Measurements from ENCODE around the gene NFIA.

The NFIA gene

DNA sequence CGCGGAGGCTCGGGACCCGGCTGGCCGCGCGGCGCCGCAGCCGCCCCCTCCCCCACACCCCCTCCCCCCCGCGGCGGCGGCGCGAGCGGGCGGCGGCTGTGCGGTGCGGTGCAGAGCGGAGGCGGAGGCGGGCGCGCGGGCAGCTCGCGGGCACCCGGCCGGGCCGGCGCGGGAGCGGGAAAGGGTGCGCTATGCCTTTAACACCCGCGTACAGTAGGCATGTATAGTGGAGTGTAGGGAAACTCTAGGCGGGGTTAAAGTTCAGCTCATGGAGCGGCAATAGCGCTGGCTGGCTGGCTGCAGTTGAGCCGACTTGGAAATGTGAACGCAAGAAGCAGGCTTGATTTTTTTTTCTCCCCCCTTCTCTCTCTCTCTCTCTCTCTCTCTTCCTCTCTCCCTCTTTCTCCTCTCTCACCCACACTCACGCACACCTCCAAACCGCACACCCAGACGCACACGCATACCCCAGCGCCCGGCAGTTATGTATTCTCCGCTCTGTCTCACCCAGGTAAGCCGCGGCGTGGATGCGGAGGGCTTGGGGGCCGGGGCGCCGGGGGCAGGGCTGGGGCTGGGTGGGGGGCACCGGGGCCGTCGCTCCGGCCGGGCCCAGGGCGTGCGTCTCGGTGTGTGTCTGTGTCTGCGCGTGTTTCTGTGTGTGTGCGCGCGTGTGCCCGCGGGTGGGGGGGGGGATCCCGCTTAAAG lies at the start of gene NFIA:
NFIA (plus strand) TSS at position 251 of the 702 bp plus-strand sequence.
- peak; percentile 73 for DNase-seq (ENCODE audit: low spot score)

DNA sequence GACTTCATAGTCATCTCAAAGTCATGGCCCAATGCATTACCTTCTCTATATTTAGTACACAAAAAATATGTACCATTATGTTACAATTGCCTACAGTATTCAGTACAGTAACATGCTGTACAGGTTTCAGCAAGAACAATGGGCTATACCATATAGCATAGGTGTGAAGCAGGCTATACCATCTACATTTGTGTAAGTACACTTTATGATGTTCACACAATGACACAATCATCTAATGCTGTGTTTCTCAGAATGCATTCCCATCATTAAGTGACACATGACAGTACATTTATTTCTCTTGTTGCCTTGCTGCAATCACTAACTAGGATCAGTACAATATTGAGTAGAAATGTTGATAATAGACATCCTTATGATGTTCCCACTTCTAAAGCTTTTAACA lies 46.5 kb upstream of the NFIA start:
- DNase-seq (ENCODE audit: low spot score), result no peak

DNA sequence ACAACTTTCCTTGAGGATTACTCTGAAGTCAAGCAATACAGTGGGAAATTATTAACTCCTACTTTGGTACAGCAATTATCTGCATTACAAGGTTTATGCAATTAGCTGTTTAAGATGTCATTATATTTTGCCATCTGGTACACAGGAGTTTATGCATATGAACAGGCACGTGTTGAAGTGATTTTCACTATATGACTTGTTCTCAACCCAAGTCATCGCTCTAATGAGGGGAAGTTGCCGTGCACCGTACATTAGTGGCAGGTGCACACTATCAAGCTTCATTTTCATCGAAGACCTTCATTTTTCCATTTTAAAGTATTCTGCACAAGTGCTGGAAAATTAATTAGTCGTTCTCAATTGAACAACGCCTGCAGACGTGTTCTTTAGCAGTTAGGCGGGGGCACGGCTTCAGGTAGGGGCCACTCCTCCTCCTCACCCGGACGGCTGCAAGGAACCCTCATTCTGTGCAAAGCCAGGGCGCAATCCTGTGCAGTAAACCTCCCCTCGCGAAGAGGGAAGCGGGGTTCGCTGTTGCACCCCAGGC lies 39.8 kb upstream of the NFIA start:
- DNase-seq (ENCODE audit: low spot score), result no peak

DNA sequence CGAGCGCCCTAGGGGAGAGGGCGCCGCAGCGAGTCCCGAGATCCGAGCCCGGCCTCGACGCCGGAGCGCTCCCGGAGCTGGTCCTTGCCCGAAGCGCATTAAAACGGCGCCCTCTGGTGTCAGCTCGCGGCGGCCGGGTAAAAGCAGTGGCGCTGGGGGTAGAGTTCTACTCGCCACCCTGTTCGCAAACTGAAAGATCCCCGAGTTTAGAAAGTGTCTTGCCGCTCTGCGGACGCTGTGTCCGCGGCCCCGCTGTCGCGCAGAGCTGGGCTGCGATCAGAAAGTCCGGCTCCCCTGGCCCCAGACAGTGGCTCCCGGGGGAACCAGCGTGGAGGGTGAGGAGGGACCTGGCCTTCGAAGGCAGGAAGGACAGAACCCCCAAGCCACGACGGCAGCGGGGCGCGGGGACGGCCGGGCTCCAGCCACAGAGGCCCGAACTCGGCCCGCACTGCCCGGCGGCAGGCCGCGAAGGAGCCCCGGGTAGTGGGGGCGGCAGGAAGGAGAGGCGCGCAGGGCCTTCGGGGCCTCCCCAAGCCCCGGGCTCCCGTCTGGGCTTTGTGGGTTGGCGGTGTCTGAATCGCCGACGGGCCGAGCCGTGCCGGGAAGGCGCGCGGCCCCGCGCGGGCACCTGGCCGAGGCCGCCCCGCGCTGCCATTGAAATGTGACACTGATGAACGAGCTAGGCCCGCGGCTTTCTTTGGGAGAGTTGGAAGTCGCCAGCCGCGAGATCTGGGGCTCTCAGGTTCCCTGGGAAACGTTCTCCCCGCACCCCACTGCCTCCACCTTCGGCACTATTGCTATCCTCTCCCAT lies 39.1 kb upstream of the NFIA start:
- DNase-seq (ENCODE audit: low spot score), result peak; percentile 85

DNA sequence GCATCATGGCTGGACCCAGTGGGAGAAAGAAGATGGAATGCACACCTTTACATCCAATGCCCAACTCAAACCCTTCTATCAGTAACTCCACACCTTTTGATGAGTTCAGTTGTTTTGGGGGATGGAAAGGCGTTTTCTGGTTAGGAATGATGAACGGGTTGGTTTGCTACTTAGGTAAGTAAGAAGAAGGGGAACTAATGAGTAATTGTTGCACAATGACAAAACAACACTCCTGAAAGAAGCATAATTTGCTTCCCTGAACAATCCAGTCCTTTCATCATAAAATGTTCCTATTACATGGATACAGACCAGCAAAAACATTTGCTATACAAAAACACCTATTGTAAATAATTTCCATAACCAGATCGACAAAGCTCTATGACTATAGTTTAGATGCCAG lies 35.9 kb upstream of the NFIA start:
- DNase-seq (ENCODE audit: low spot score), result no peak

DNA sequence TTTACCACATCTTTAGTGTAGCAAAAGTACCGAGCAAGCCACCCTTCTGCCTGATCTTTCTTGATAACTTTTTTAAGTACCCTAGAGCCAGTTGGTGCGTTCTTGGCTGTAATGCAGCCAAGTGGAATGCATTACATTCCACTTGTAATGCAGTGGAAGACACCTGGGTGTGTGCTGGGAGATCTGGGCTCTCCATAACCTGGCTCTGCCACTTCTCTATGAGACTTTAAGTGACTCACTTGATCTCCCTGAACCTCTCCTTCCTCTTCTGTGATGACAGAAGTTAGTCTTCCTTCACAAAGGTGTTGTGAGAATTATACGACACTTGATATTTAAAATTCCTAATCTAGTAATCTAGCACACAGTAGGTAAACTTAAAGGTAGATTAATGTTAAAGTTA lies 35.3 kb upstream of the NFIA start:
- DNase-seq (ENCODE audit: low spot score), result no peak

DNA sequence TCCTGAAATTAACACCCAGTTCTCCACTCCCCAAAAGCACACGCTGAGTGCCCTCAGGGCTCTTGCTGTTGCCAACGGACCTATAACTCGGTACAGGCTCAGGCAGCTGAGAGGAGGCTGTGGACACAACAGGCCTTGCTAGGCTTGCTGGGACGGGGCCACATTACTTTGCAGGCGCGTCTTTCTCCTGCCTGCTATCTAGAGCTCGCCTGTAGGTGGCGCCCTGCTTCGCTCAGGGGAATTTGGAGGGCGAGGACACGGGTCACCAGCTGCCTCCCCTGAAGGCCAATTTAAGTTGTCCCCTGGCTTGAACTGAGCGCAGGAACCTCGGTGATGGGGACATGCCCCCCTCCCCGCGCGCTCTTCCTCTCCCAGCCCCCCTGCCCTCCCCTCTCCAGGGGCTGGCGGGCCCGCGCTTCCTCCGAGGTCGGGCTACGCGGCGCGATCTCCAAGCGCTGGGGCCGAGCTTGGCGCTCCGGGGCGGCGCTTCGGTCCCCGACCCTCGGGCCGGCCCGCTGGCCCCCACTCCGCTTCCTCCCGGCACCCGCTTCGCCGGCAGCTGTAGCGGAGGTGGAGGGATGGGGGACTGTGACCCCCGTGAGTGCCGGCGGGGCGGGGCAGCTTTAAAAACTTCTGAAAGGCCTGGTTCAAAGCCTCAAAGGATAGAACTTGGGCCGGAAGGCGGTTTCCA lies 32.4 kb upstream of the NFIA start:
- peak; percentile 96 for DNase-seq (ENCODE audit: low spot score)

DNA sequence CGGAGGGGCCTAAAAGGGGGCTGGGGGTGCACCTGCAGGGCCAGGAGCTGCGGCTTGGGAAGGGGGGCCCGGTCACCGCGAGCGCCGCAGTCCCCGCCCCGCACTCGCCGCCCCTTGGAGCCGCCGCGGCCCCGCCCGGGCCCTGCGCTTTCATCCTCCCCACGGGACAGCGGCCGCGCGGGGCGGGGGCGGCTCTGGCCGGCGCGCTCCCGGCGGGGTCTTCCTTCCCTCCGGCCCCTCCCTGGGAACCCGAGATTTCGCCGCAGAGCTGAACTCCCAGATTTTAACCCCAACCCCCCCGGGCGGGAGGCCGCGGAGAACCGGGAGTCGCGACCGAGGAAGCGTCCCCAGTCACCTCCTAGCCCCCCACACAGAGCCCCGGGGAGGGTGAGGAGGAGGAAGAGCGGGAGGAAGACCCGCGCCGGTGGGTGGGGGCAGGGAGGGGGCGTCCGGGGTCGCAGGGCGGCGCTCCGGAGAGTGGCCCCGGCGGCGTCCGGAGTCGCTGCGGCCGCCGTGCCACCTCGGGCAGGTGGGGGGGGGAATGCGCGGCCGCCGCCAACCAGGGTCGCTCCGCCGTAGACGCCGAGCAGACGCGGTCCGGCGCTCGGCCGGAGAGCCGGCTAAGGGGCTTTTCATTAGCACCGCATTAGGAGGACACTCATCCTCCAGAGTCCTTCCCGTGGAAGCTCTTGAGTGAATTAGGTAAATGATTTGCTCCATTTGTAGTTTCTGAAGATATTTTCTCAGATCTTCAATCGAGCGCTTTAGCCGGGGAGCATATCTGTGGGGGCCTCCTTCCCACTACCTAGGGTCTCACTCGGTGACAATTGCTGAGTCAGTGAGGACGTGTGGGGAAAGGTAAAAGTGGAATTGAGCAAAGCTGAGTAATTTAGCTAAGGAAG lies 31.6 kb upstream of the NFIA start:
- peak; percentile 35 for DNase-seq (ENCODE audit: low spot score)

DNA sequence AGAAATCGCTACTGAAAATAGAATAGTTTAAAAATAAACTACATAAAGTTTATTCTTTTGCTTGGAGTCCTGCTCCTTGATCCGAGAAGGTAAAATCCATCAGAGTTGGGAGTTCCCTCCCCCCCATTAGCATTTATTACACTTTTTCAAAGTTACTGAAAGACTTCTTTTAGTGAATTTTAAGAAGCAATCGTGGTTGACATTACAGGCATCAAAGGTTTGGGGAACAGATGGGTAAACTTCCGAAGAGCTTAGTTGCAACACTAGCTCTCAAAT lies 31.0 kb upstream of the NFIA start:
- no peak for DNase-seq (ENCODE audit: low spot score)

DNA sequence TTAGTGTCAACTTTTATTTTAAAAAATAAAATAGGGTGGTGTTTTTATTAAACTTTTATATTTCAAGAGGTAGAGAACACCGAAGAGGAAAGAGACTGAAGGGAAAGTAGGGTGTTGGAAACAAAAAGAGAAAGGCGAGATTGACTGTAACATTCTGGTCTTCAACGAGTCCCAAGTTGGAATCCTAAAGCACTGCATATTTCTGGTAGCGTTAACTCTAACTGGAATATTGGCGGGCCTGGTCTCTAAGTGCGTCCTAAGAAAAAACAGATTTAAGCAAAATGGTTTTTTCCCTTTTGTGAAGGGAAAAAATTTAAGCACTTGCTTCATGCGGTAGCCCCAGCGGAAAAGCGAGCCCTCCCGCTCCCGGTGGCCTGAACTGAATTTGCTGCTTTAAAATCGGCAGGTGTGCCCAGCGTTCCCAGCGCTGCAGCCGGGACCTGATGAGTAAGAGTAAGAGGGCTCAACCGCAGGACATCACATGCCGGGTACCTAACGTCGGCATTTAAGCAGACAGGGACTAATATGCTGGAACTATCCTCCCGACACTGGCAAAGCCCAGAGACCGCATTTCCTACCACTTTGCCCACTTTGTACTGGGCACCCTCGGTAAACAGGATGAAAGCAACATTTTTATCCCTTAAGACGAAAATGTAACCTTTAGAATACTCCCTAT lies 30.5 kb upstream of the NFIA start:
- DNase-seq (ENCODE audit: low spot score), result no peak

DNA sequence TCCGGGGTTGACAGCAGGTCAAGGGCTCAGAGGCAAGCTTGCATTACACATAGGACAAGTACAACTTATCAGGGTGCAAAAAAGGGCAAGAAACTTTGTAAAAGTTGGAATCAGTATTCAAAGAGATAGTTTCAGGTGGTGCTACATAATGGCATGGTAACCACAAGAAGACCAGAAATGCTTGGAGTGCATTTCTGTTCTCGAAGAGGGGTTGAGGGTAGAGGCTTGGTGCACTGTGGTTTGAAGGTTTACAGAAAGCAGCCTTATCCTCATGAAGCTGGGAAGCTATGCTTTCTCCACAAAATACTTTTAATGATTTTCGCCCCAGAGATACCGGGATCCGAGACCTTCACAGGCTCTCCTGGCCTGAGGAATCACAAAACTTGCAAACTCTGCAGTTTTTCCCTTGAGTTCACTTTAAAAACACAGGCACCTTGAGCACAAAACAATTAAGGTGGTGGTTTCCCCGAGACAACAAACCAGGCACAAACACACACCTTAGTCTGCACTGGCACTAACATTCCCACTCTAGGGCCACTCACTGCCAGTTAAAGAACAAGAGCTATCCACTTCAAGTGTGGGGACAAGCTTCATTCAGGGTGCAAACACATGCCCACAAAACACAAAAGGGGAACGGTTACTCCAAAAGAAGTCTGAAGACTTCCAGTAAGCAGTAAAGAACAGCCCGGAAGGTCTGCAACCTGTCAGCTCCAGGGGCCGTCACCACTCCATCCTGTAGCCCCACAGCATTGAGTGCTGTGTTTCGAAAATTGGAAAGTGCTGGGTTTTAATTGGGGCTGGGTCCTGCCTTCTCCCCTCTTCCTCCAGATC lies 29.8 kb upstream of the NFIA start:
- no peak for DNase-seq (ENCODE audit: low spot score)

DNA sequence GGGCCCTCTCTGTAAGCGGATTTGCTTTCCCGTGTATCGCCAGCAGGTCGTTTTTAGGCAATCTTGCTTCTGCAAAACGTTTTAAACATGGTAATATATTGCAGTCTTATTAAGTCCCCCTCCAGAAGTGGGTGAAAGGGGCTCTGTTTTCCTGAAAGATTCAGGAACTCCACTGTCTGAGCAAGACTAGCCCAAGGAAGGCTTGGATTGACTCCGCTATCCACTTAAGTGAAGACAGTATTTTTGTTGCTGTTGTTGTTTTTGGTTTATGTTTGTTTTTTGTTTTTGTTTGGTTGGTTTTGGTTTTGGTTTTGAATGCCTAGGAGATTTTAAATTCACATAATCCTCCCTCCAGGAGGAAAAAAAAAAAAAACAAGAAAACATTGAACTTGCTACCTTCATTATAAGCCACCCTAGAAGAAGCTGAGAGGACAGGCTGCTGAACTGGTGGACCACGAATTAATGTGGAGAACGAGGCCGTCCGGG lies 29.1 kb upstream of the NFIA start:
- DNase-seq (ENCODE audit: low spot score), result no peak

DNA sequence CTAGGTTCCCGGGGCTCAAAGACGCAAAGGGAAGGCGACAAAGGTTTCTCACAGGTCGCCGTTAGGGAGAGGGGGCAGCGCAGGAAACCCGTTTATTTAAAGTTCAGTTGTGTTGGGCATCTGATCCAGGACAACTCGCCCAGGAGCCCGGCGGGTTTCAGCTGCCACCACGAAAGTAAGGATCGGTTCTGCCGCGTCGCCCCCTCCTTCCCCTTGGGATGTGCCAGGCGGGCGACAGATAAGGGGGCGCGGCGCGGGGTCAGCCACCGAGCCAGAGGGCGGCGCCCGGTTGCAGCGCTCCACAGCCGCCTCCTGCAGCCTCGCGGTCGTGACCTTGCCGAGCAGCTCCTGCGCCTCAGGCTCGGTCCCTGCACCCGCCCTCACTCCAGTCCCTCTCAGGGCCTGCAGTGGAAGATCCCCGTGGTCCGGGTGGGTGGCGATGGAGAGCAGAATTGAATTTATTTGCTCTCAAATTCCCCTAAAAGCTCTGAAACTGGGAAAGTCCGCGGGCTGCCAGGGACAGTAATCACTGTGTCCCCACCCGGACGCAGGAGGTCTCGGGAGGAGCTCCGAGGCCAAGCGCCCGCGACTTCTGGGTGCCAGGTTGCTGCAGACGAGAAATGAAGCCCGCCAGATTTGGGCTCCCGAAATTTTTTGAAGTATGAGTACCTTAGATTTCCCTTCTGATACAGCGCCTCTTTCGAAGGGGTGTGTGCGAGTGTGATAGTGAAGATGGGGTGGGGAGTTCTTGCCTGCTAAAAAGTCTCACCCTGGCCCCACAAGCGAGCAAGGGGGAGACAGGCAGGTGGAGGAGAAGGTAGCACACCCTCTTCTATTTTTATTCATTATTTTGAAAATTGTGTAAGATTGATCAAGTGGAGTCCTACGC lies 28.4 kb upstream of the NFIA start:
- peak; percentile 55 for DNase-seq (ENCODE audit: low spot score)

DNA sequence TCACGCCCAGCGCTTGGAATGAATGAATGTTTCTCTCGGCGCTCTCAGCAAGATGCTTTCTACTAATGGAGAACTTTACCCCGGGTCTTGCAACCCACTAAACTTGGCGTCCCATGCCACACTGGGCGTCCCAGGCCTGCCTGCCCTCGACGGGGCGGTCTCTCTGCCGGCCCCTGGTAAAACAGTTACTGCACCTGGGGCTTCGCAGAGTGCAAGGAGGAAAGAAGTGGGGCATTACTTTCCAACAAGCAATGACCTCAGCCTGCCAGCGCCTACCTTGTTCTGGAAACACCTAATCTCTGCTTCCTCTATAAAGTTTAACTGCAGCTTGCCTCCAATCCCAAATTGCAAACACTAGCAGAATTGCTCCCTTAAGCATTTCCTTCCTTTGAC lies 27.8 kb upstream of the NFIA start:
- DNase-seq (ENCODE audit: low spot score), result no peak

DNA sequence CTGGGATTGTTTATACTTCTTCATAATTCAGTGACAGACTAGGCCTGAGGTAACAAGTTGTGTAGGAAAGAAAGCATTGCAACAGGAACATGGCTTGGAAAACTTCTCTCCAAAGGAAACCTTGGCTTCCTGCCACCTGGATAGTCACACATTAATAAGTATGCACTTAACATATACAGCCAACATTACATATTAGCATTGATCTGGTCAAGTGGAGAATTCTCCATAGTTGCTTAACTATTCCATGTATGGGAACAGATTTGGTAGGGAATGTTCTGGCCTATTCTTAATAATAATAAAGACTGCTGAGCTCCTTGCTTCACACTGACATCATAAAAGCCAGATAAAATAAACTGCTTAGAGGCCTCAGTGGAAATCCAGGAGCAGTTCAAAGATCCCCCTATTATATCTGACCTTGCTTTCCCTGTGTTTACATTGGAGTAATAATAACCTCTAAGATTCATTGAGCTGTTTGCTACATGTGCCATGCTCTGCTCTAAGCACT lies 27.2 kb upstream of the NFIA start:
- DNase-seq (ENCODE audit: low spot score), result no peak

DNA sequence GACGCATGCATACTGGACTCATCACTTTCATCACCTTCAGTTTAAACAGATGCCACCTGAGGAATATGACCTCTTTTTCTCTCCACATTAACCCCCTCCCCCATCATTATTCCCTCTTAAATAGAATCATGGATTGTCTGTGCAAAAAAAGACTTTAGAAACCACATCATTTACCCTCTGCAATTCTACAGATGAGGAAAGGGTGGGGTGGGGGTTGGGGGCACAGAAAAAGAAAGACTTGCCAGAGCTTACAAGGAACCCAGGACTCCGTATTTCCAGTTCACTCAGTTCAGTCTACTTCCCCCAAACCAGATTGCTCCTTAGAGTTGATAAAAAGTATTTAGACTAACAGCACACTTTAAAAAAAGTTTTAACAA lies 26.2 kb upstream of the NFIA start:
- no peak for DNase-seq (ENCODE audit: low spot score)

DNA sequence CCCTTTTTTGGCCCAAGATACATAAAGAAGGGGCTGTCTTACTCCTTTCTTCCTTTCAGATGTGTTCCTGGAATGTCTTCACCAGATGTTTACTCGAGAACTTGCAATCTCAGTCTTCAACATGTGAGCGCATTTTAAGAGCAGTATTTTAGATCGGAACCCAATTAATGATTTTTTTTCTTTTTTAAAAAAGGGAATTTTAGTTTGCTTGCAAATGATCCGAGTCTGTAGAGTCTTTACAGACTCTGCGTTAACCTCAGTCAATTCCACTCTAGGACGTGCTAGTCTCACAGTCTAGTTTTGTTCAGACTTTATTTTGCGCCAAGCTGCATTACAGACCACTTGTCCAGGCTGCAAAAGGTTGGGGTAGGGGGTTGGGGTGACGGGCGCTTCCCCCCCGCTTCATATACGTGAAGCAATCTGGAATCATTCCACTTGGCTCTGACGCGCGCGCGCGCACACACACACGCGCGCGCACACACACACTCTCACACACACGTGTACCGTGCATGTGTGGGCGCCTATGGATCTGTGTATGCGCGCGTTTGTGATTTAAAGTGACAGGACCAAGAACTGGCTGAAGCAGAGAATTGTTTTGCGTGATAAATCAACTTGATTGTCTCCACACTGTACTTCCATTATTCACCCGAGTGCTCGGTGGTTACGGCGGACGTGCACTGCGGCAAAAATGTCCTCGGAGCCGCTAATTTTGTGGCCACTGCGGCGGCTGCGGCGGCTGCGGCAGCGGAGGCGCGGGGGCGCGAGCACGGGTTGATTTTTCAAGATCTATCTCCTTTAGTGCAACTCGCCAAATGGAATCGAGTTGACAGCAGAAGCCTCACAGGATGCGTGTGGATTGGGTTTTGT lies 25.6 kb upstream of the NFIA start:
- peak; percentile 71 for DNase-seq (ENCODE audit: low spot score)
